ENCODE measurements around the gene WFDC9. TPM values are rescaled to one million over a fixed set of nuclear protein-coding genes. Genes with fewer than 3 reads are reported as not detected.

Gene WFDC9
- polyA plus RNA-seq, 1 donor from 2014 or later: not detected

- Histone ChIP-seq H3K4me3 (ENCODE audit: low read length) (no peak overlapping the region), H3K4me2 (ENCODE audit: low read length) (no peak overlapping the region), H4K20me1 (ENCODE audit: insufficient read depth) (no peaks in the 10 kb centered on the region), H2AFZ (ENCODE audit: low read depth, low read length) (no peak overlapping the region), H3K36me3 (ENCODE audit: insufficient read depth, low read length) (no peaks in the 10 kb centered on the region), H3K27ac (ENCODE audit: low read length) (no peak overlapping the region), H3K9me3 (ENCODE audit: low read length) (no peaks in the 10 kb centered on the region), H3K27me3 (ENCODE audit: insufficient read depth, low read depth, low read length) (no peaks in the 10 kb centered on the region), H3K9me2 (ENCODE audit: insufficient read depth, low read length) (no peaks in the 10 kb centered on the region), H3F3A (ENCODE audit: insufficient read depth, low read length, poor library complexity, severe bottlenecking) (no peaks in the 10 kb centered on the region), H3K79me2 (replicated peaks; ENCODE audit: insufficient read depth, low read length) (no peaks in the 10 kb centered on the region), H3K9ac (ENCODE audit: low read length) (no peak overlapping the region)
- no peak for TF ChIP-seq SMC3 (conservative IDR thresholded peaks at IDR 0.05; ENCODE audit: poor library complexity)
- no peak for TF ChIP-seq RAD21 (conservative IDR thresholded peaks at IDR 0.05)
- TF ChIP-seq MXI1 (conservative IDR thresholded peaks at IDR 0.05; ENCODE audit: poor library complexity, severe bottlenecking): no peak
- TF ChIP-seq EP300 (conservative IDR thresholded peaks at IDR 0.05; ENCODE audit: poor library complexity, severe bottlenecking): no peak
- TF ChIP-seq POLR2AphosphoS5 (IDR thresholded peaks at IDR 0.05): no peak
- TF ChIP-seq TAF1 (IDR thresholded peaks at IDR 0.05; ENCODE audit: low read depth): no peak
- no peak for TF ChIP-seq CTCF (IDR thresholded peaks at IDR 0.05; ENCODE audit: poor library complexity, severe bottlenecking)
- no peak for TF ChIP-seq EZH2 (IDR thresholded peaks at IDR 0.05; ENCODE audit: borderline replicate concordance, insufficient read depth, low read length, poor library complexity, severe bottlenecking)
- TF ChIP-seq, protein P1, sequence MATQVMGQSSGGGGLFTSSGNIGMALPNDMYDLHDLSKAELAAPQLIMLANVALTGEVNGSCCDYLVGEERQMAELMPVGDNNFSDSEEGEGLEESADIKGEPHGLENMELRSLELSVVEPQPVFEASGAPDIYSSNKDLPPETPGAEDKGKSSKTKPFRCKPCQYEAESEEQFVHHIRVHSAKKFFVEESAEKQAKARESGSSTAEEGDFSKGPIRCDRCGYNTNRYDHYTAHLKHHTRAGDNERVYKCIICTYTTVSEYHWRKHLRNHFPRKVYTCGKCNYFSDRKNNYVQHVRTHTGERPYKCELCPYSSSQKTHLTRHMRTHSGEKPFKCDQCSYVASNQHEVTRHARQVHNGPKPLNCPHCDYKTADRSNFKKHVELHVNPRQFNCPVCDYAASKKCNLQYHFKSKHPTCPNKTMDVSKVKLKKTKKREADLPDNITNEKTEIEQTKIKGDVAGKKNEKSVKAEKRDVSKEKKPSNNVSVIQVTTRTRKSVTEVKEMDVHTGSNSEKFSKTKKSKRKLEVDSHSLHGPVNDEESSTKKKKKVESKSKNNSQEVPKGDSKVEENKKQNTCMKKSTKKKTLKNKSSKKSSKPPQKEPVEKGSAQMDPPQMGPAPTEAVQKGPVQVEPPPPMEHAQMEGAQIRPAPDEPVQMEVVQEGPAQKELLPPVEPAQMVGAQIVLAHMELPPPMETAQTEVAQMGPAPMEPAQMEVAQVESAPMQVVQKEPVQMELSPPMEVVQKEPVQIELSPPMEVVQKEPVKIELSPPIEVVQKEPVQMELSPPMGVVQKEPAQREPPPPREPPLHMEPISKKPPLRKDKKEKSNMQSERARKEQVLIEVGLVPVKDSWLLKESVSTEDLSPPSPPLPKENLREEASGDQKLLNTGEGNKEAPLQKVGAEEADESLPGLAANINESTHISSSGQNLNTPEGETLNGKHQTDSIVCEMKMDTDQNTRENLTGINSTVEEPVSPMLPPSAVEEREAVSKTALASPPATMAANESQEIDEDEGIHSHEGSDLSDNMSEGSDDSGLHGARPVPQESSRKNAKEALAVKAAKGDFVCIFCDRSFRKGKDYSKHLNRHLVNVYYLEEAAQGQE (IDR thresholded peaks at IDR 0.05; ENCODE audit: borderline replicate concordance): no peak
Measured at GRCh38 chr20:45611054-45611453, 20.0 kb downstream of the WFDC9 start.

- TF ChIP-seq, protein P1 (IDR thresholded peaks at IDR 0.05; ENCODE audit: borderline replicate concordance): no peak
- TF ChIP-seq SMC3 (conservative IDR thresholded peaks at IDR 0.05; ENCODE audit: poor library complexity) (no peak), EZH2 (IDR thresholded peaks at IDR 0.05; ENCODE audit: borderline replicate concordance, insufficient read depth, low read length, poor library complexity, severe bottlenecking) (no peak), CTCF (IDR thresholded peaks at IDR 0.05; ENCODE audit: poor library complexity, severe bottlenecking) (no peak), RAD21 (conservative IDR thresholded peaks at IDR 0.05) (no peak), POLR2AphosphoS5 (IDR thresholded peaks at IDR 0.05) (no peak)
- Histone ChIP-seq H3K4me3 (ENCODE audit: low read length) (no peak overlapping the region), H3K9me3 (ENCODE audit: low read length) (no peaks in the 10 kb centered on the region), H3K27ac (ENCODE audit: low read length) (no peak overlapping the region), H3K9me2 (ENCODE audit: insufficient read depth, low read length) (no peaks in the 10 kb centered on the region), H3F3A (ENCODE audit: insufficient read depth, low read length, poor library complexity, severe bottlenecking) (no peaks in the 10 kb centered on the region), H2AFZ (ENCODE audit: low read depth, low read length) (no peak overlapping the region), H4K20me1 (ENCODE audit: insufficient read depth) (no peaks in the 10 kb centered on the region), H3K9ac (ENCODE audit: low read length) (no peak overlapping the region), H3K4me2 (ENCODE audit: low read length) (no peak overlapping the region), H3K79me2 (replicated peaks; ENCODE audit: insufficient read depth, low read length) (no peaks in the 10 kb centered on the region), H3K36me3 (ENCODE audit: insufficient read depth, low read length) (no peaks in the 10 kb centered on the region), H3K27me3 (ENCODE audit: insufficient read depth, low read depth, low read length) (no peaks in the 10 kb centered on the region)
Measured at GRCh38 chr20:45607810-45608209, 23.3 kb downstream of the WFDC9 start.
